Measurements from ENCODE around the gene APH1A. TPM values are rescaled to one million over a fixed set of nuclear protein-coding genes. Genes with fewer than 3 reads are reported as not detected.
"Not testable (repeated sequence)": the region's sequence is repeated elsewhere in the genome, so short reads cannot be mapped to it uniquely, and the experiment has no call there.

Gene APH1A
- total RNA-seq, 2 experiments from 2014 or later, result 123 to 126 TPM

DNA sequence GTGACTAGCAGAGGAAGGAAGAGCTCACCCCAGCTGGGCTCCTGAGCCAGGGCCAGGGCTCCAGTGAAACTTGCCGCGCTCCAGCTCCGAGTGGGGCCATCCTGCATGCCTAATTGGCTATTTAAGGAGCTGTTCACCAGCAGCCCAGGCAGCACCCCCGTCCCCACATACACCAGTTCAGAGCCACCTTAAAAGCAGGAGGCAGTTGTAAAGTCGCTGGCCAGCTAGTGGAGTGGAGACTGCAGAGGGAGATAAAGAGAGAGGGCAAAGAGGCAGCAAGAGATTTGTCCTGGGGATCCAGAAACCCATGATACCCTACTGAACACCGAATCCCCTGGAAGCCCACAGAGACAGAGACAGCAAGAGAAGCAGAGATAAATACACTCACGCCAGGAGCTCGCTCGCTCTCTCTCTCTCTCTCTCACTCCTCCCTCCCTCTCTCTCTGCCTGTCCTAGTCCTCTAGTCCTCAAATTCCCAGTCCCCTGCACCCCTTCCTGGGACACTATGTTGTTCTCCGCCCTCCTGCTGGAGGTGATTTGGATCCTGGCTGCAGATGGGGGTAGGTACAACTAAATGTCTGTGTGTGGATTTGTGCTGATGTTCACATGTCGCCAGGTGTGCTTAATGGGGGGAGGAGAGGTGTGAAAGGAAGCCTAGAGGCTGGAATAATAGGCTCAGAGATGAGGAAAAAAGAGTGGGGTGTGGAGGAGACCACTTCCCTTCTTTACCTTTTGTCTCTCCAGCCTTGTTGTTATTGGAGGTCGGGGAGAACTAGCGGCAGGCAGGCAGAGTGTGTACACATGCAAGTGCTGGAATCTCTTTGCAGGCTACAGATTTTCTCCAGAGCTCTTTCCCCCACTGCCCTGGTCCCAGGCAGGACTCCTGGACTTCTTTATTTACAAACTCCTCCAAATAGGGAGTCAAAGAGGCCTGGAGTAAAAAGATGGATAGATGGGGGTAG, 10.9 kb downstream of the APH1A start, which contains the start of gene CA14:
Gene CA14, plus strand, starts transcription at position 151 of the 962 bp plus-strand sequence. Its CDS starts 355 bp downstream, at position 506.
- H3K9me3 Mint-ChIP-seq, result no peaks in the 10 kb centered on the region
- no peaks in the 10 kb centered on the region for H3K36me3 Mint-ChIP-seq
- H3K4me1 Mint-ChIP-seq, result peaks cover 12% of the 10 kb centered on the region
- H3K27me3 Mint-ChIP-seq, result peaks cover 41% of the 10 kb centered on the region
- no peak for DNase-seq
- H3K27ac Mint-ChIP-seq, result no peak within 1 kb of the TSS
- H3K4me3 Mint-ChIP-seq, result no peak within 1 kb of the TSS

DNA sequence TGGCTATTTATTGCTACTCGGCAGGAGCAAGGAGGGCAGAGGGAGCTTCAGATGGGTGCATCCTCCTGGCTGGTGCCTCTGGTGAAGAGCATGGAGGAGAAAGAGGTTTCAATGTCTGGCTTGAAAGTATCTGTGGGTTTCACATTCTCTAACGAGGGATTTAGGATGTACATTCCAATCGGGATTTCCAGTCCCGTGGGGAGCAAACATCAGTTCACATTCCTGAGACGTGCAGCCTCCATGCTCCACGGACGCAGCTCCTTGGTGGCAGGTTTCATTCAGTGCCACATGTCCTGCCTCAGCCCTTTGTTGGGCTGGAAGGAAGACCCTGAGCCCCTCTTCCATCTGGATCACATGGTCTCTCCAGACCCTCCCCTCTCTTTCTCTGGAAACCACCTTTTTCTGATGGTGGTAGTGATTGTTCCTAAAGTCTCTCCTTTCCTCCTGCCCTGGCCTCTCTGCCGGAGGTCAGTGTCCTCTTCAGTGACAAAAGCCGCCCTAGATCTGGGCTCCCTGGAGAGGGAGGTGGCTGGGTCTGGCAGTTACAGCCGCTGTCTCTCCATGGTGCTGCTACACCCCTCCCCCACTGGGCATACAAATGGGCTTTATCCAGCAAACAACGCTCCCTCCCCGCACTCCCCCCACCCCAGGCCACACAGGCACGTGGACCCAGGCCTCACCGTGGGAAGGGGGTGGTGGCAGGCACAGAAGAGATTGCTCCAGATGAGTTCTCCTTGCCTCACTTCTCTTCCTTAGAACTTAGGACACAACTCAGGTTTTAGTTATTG, 12.1 kb downstream of the APH1A start:
- H3K4me1 Mint-ChIP-seq, result peaks cover 12% of the 10 kb centered on the region
- no peaks in the 10 kb centered on the region for H3K9me3 Mint-ChIP-seq
- no peak overlapping the region for H3K4me3 Mint-ChIP-seq
- no peak overlapping the region for H3K27ac Mint-ChIP-seq
- H3K27me3 Mint-ChIP-seq, result peaks cover 41% of the 10 kb centered on the region
- no peaks in the 10 kb centered on the region for H3K36me3 Mint-ChIP-seq
- no peak for DNase-seq

DNA sequence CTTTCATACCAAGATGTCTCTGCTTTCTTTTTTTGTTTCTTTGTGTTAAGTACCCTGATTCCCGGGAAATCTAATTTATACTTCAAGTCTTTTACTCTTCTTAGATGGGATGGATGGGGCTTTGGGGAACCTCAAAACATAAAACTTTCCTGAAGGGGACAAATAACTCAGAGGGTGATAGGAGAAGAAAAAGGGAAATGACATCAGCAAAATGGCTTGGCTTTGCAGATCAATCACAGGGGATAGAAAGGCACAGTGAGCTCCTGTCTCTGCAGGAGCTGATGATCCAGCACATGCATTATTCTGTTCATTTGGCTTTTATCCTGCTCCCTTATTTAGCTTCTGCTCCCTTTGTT, 12.6 kb downstream of the APH1A start:
- Mint-ChIP-seq H3K27ac (no peak overlapping the region), H3K4me3 (peak overlapping the region; percentile 50), H3K27me3 (peaks cover 41% of the 10 kb centered on the region)

DNA sequence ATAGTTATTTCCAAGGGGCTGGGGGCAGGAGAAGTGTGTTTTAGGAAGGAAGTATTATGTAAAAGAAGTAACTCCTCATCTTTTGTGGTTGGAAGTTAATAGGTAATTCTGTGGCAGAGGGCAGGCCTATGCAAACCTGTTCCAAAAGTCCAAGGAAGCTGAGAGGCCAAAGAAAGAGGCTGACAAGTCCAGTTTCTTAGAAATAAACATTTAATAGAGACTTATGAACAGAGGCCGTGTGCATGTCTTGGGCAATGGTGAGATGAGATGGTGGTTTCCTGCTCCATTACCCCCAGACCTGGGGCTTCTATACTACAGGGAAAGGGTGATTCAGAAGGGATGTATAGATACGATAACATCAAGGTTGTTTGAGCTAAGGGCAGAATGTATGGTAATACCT, 18.9 kb downstream of the APH1A start:
- H3K27me3 Mint-ChIP-seq, result peaks cover 7% of the 10 kb centered on the region
- no peak overlapping the region for H3K27ac Mint-ChIP-seq
- H3K4me3 Mint-ChIP-seq, result no peak overlapping the region
- no peaks in the 10 kb centered on the region for H3K36me3 Mint-ChIP-seq
- H3K9me3 Mint-ChIP-seq, result no peaks in the 10 kb centered on the region
- DNase-seq, result no peak
- H3K4me1 Mint-ChIP-seq, result no peaks in the 10 kb centered on the region

More for the DNA sequence above, 12.6 kb downstream of the APH1A start:
- no peak for DNase-seq
- Mint-ChIP-seq H3K9me3 (no peaks in the 10 kb centered on the region), H3K36me3 (no peaks in the 10 kb centered on the region), H3K4me1 (peaks cover 12% of the 10 kb centered on the region)

DNA sequence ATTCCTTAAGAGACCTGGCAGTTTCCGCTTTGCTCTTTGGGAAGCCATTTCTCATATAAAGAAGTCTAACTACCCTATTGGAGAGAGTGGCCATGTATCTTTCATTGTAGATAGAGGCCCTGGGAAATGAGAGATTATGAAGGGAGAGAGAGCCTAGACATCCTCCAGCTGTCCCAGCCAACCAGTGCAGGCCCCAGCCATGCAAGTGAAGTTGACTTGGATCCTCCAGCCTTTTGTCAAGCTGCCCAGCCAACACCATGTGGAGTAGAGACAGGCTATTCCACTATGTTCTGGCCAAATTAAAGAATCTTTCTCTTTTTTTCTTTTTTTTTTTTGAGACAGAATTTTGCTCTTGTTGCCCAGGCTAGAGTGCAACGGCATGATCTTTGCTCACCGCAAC, 25.8 kb downstream of the APH1A start:
- no peak overlapping the region for H3K4me3 Mint-ChIP-seq
- no peaks in the 10 kb centered on the region for H3K27me3 Mint-ChIP-seq
- peaks cover 1% of the 10 kb centered on the region for H3K4me1 Mint-ChIP-seq
- no peak for DNase-seq
- H3K36me3 Mint-ChIP-seq, result no peaks in the 10 kb centered on the region
- H3K27ac Mint-ChIP-seq, result no peak overlapping the region
- no peaks in the 10 kb centered on the region for H3K9me3 Mint-ChIP-seq

DNA sequence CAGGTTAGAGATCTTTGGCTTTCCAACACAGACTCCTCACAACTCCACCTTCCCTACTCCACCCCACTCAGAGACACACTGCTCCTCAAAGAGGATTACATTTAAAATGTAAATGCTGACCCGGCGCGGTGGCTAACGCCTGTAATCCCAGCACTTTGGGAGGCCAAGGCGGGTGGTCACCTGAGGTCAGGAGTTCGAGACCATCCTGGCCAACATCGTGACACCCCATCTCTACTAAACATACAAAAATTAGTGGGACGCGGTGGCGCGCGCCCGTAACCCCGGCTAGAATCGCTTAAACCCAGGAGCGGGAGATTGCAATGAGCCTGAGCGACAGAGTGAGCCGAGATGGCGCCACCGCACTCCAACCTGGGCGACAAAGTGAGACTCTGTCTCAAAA, 31.1 kb downstream of the APH1A start:
- no peaks in the 10 kb centered on the region for H3K9me3 Mint-ChIP-seq
- no peak for DNase-seq
- H3K4me3 Mint-ChIP-seq, result no peak overlapping the region
- peaks cover 15% of the 10 kb centered on the region for H3K36me3 Mint-ChIP-seq
- peaks cover 9% of the 10 kb centered on the region for H3K27me3 Mint-ChIP-seq
- H3K4me1 Mint-ChIP-seq, result peaks cover 16% of the 10 kb centered on the region
- H3K27ac Mint-ChIP-seq, result no peak overlapping the region

DNA sequence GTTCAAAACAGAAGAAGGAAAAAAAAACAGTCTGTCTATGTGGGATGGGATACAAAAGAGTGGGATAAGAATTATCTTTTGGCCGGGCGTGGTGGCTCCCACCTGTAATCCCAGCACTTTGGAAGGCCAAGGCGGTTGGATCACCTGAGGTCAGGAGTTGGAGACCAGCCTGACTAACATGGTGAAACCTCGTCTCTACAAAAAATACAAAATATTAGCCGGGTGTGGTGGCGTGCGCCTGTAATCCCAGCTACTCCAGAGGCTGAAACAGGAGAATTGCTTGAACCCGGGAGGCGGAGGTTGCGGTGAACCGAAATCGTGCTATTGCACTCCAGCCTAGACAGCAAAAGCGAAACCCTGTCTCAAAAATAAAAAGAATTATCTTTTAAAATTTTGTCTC, 31.6 kb downstream of the APH1A start:
- not testable (repeated sequence) for H3K27me3 Mint-ChIP-seq, H3K9me3 Mint-ChIP-seq, DNase-seq, H3K4me3 Mint-ChIP-seq, H3K27ac Mint-ChIP-seq
- Mint-ChIP-seq H3K4me1 (peaks cover 16% of the 10 kb centered on the region), H3K36me3 (peaks cover 15% of the 10 kb centered on the region)

DNA sequence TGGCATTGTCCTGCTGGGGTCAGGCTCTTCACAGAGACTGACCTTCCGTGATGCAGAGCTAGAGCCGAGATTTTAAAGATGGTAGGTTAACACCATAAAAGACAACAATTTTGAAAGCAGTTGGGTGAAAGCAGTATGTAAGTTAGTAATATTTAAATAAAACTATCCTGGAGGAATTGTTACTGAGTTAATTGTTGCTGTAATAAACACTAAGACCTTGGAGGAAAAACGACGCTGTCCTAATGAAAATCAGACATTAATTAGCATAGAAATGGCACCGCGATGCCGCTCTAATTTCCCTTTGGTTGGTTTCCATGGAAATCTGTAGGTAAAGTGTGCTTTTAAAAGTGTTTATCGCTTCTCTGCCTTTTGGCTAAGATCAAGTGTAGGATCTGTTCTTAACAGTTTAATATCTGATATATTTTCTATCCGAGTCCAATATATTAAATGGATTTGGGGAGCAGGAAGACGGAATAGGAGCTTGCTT, 32.2 kb downstream of the APH1A start:
- H3K27ac Mint-ChIP-seq, result no peak overlapping the region
- peaks cover 16% of the 10 kb centered on the region for H3K4me1 Mint-ChIP-seq
- H3K36me3 Mint-ChIP-seq, result peaks cover 15% of the 10 kb centered on the region
- H3K27me3 Mint-ChIP-seq, result peaks cover 9% of the 10 kb centered on the region
- DNase-seq, result no peak
- no peak overlapping the region for H3K4me3 Mint-ChIP-seq
- no peaks in the 10 kb centered on the region for H3K9me3 Mint-ChIP-seq

DNA sequence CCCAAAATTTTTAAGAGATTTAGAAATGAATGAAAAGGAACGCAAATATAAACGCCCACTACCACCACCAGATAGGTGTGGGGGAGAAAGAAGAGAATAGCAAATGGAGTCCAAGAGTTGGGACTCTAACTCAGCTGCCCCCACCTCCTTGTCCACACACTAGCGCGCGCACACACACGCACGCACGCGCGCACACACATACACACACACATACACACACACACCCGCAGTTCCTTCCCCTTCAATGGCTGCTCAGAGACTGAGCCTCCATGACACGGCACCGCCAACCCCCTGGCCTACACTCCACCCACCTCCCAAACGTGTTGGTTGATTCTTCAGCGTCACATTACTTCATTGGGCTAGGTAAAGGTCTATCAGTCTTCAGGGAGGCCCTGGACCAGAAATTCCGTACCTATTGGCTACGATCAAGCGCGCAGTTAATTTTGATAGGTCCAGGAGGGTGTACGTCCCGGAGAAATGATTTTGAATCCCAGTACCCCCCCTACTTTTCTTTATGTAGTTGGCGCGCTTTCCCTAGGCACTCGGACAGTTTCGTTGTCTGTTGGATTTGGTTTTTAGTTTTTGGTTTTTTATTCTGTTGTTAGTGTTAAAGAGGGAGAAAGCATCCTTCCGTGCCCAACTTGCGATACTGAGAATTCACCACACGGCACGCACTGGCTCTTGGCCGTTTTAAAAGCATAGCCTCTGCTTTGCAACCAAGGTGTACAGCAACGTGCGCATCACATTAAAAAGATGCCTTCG, 32.8 kb downstream of the APH1A start, which contains the start of gene ANP32E:
Gene ANP32E, minus strand, starts transcription at position 261 of the 762 bp plus-strand sequence. CDS start 326 bp downstream, outside the sequence.
- Mint-ChIP-seq H3K27ac (no peak within 1 kb of the TSS), H3K4me3 (no peak within 1 kb of the TSS), H3K36me3 (peaks cover 17% of the 10 kb centered on the region), H3K27me3 (peaks cover 9% of the 10 kb centered on the region), H3K4me1 (peaks cover 16% of the 10 kb centered on the region), H3K9me3 (no peaks in the 10 kb centered on the region)
- DNase-seq, result peak; percentile 91

DNA sequence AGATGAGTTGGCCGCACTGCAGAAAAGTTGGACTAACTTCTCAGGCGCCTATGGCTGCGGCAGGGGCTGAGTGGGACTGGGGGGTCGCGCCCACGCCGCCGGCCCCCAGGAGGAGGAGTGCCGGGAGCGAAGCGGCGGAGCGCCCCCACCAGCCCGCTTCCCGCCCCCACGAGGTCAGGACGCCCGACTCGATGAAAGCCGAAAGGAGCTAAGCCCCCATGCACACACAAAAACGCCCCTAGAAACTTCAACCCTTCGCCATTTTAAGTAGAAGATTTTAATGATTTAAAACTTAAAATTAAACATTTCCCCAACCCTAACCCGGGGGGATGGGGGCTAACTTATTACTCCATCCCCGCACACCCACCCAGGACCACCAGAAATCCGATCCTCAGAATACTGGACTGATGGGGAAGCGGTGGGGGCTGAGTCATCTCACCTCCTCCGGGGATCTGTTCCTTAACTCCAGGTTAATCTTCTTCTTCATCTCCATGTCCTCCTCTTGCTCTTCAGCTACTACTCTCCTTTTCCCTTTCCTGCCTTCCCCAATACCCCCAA, 33.4 kb downstream of the APH1A start:
- Mint-ChIP-seq H3K4me3 (no peak overlapping the region), H3K9me3 (no peaks in the 10 kb centered on the region), H3K36me3 (peaks cover 23% of the 10 kb centered on the region), H3K27me3 (peaks cover 9% of the 10 kb centered on the region), H3K27ac (no peak overlapping the region), H3K4me1 (peaks cover 16% of the 10 kb centered on the region)
- peak; percentile 52 for DNase-seq

DNA sequence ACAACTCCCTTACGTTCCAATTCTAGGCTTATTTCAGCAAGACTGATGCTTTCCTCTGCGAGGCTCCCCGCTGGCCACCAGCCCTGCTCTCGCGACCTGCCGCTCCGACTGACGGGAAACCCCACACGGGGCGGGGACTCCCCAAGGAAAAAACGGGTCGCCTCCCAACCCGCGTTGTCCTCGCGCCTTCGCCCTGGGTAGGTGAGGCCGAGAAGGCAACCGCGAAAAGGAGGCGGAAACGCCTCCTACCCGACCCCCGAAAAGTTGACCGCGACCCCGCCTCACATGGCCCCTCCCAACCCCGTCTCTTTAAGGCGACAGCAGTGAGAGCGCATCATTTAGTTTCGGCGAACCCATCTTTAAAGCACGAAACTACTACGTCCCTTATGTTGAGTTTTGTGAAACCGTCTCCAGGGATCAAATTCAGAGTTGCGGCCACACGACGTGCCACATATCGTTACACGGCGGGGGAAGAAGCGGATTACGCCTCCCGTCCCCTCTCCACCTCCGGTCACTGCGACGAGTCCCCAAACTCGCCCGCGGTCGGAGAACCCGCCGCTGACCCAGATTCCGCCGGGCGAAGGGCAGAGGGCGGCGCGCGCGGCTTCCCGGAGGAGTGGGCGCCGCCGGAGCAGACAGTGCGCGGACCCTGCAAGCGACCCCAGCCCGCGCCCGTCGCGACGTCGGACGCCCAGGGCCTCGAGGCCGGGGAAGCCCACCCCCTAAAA, 34.1 kb downstream of the APH1A start:
- Mint-ChIP-seq H3K27me3 (peaks cover 9% of the 10 kb centered on the region), H3K27ac (no peak overlapping the region), H3K4me1 (peaks cover 16% of the 10 kb centered on the region)

DNA sequence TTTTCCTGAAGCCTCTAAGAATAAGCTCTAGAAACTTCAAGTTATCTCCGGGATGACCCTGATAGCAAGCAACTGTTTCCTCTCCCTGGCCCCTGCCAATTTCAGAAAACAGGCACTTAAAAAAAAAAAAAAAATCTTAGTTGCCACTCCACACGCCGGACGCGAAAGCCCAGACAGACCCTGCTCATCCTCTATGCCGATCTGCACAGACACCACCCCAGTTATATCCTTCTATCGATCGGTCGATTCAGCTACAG, 34.6 kb downstream of the APH1A start:
- Mint-ChIP-seq H3K27ac (no peak overlapping the region), H3K36me3 (peaks cover 25% of the 10 kb centered on the region), H3K27me3 (peaks cover 9% of the 10 kb centered on the region), H3K4me3 (no peak overlapping the region), H3K9me3 (no peaks in the 10 kb centered on the region), H3K4me1 (peaks cover 15% of the 10 kb centered on the region)
- no peak for DNase-seq

More for the DNA sequence above, 34.1 kb downstream of the APH1A start:
- peaks cover 25% of the 10 kb centered on the region for H3K36me3 Mint-ChIP-seq
- peak; percentile 96 for DNase-seq
- H3K9me3 Mint-ChIP-seq, result no peaks in the 10 kb centered on the region
- H3K4me3 Mint-ChIP-seq, result no peak overlapping the region

DNA sequence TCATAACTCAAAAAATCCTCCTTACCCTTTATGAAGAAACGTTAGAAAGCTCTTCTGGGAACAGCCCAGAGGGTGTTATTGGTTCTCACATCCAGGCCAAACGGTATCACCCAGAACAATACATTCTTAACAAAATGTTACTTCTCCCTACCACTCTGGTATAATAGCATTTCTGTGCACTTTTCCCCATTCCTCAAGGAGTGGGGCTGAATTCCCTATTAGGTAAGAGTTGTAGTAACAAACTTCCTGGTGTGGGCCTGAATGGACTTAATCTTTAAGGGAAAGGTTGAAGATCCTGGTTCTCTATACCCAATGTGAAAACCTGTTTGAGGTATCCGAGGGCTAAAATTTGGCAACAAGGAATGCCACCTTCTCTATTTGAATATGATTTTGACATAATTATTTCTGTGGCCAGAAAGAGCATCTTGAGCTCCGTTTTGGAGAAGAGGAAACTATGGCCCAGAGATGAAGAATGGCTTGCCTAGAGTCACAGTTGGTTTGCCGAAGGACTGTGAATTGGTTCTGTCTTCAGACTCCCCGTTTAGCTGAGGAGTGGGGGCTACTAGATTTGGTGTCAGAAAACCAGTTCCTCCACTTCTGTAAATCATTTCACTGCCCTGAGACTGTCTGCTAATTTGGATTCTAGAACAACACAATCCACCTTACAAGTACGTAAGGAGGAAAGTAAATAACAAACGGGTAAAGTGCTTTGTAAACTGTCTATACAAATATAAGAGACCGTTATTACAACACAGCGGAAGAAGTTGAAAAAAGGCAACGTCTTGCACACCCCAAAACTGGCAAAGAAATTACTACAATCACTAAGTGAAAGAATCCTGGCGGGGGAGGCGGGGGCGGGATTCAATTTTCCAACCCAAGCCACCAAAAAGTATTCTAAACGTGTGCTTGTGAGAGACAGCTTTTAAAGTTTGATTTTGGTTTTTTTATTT, 35.2 kb downstream of the APH1A start:
- Mint-ChIP-seq H3K4me1 (peaks cover 15% of the 10 kb centered on the region), H3K27me3 (peaks cover 9% of the 10 kb centered on the region), H3K4me3 (no peak overlapping the region), H3K27ac (no peak overlapping the region), H3K9me3 (no peaks in the 10 kb centered on the region), H3K36me3 (peaks cover 28% of the 10 kb centered on the region)
- peak; percentile 16 for DNase-seq
